T-cell (primary cell): Measurements from ENCODE around the gene NEMP1. TPM values are rescaled to one million over a fixed set of nuclear protein-coding genes. Genes with fewer than 3 reads are reported as not detected.

Experiments
- ATAC-seq, 4 experiments: fragments of 200-7000 bp in 3 of 4; fragments of 150-1000 bp in 1 of 4; cut with Tn5 transposase; replicated peaks in 1 of 4; 1 replicate in 3 of 4; 2 replicates in 1 of 4; pipeline ENCODE4 v1.10.0; 2021; ENCODE audit warnings: moderate library complexity in 3 of 4, mild to moderate bottlenecking in 2 of 4, moderate number of reproducible peaks in 1 of 4
- CTCF ChIA-PET, 2 donors: fragments of 300-600 bp; sonication (Branson Sonifier 250); formaldehyde crosslinking; loops; one replicate each; lab custom pipeline; 2022; ENCODE audit warnings: antibody characterized with exemption in 2 of 2; lab: Charles Lee
- POLR2A ChIA-PET, 2 donors: fragments of 300-600 bp; sonication (Branson Sonifier 250); formaldehyde crosslinking; loops; one replicate each; lab custom pipeline; 2022; ENCODE audit warnings: antibody characterized with exemption in 2 of 2; lab: Charles Lee
- DNase-seq, 35 experiments: peaks; one replicate each; pipeline versions ENCODE4 v3.0.0 to v3.0.0-alpha.2; 2013 to 2023
- H3K27ac ChIP-seq: one replicate; pipeline ENCODE4 v1.5.1; 2013; ENCODE audit warnings: low read length
- H3K27me3 ChIP-seq, 2 experiments: replicated peaks in 1 of 2; 1 replicate in 1 of 2; 2 replicates in 1 of 2; pipeline versions ENCODE4 v1.6.1 to v1.7.0; 2013; ENCODE audit warnings: low read length in 1 of 2, mixed read lengths in 1 of 2; ENCODE audit not compliant: control insufficient read depth in 2 of 2, insufficient read depth in 2 of 2; ENCODE audit errors: extremely low read depth in 1 of 2
- H3K36me3 ChIP-seq, 2 donors: 1 replicate in 1 of 2; 2 replicates in 1 of 2; pipeline versions ENCODE4 v1.6.1 to v1.7.0; 2013; ENCODE audit warnings: low read length in 1 of 2; ENCODE audit not compliant: control insufficient read depth in 2 of 2, insufficient read depth in 1 of 2; ENCODE audit errors: extremely low read depth in 1 of 2
- H3K4me1 ChIP-seq, 2 experiments: 1 replicate in 1 of 2; 2 replicates in 1 of 2; pipeline versions ENCODE4 v1.6.1 to v1.7.0; 2013; ENCODE audit warnings: low read length in 2 of 2, mixed read lengths in 1 of 2; ENCODE audit not compliant: insufficient read depth in 2 of 2, control insufficient read depth in 1 of 2; ENCODE audit errors: extremely low read depth in 1 of 2
- H3K4me3 ChIP-seq, 2 donors: 1 replicate in 1 of 2; 2 replicates in 1 of 2; pipeline versions ENCODE4 v1.5.1 to v1.7.0; 2013; ENCODE audit warnings: mild to moderate bottlenecking in 2 of 2, low read length in 1 of 2, moderate library complexity in 1 of 2; ENCODE audit not compliant: control insufficient read depth in 1 of 2; ENCODE audit errors: extremely low read depth in 1 of 2
- H3K9me3 ChIP-seq: 2 replicates; pipeline ENCODE4 v1.7.0; 2013
- H3K27ac Mint-ChIP-seq, 2 donors: one replicate each; pipeline ENCODE4 v1.8.0; 2020 to 2021; ENCODE audit warnings: mild to moderate bottlenecking in 2 of 2, mixed read lengths in 2 of 2
- H3K27me3 Mint-ChIP-seq, 2 donors: one replicate each; pipeline ENCODE4 v1.8.0; 2021 to 2022; ENCODE audit warnings: mixed read lengths in 2 of 2
- H3K36me3 Mint-ChIP-seq: one replicate; pipeline ENCODE4 v1.8.0; 2021; ENCODE audit warnings: mixed read lengths
- H3K4me1 Mint-ChIP-seq, 3 donors: one replicate each; pipeline ENCODE4 v1.8.0; 2020 to 2022; ENCODE audit warnings: mixed read lengths in 3 of 3, mild to moderate bottlenecking in 1 of 3
- H3K4me3 Mint-ChIP-seq, 3 donors: one replicate each; pipeline ENCODE4 v1.8.0; 2020 to 2022; ENCODE audit warnings: mild to moderate bottlenecking in 3 of 3, mixed read lengths in 3 of 3, moderate library complexity in 3 of 3
- H3K9me3 Mint-ChIP-seq, 3 donors: one replicate each; pipeline ENCODE4 v1.8.0; 2020 to 2022; ENCODE audit warnings: mixed read lengths in 3 of 3
- WGBS: methylation state at CpG from one replicate; pipeline ENCODE4 v1.1.5; 2013; ENCODE audit warnings: missing lambda C conversion rate; ENCODE audit not compliant: insufficient coverage; 5-methylcytosine and 5-hydroxymethylcytosine counted together
- total RNA-seq, 35 experiments: library from RNA in 6 of 35; stranded (reverse) in 6 of 35; fragments of 120-200 nt in 1 of 35; gene quantifications; one replicate each; pipeline versions ENCODE4 v1.2.1 to v1.2.4 and lab custom pipeline; 2013 to 2026

NEMP1 gene
- total RNA-seq, 5 donors from 2014 or later (not counting 1 experiment from before 2014, with no cell fraction given) = 10.7 to 26.1 (median 19.9) TPM

GRCh38 chr12:57072661-57073060 is 5.9 kb downstream of the NEMP1 start:
- H3K9me3 Mint-ChIP-seq = no peaks in the 10 kb centered on the region
- H3K27me3 Mint-ChIP-seq = no peaks in the 10 kb centered on the region
- peaks cover 27% of the 10 kb centered on the region for H3K36me3 Mint-ChIP-seq
- no peak overlapping the region for H3K27ac ChIP-seq
- no peak for ATAC-seq
- H3K4me1 ChIP-seq = peaks cover 10 to 11% of the 10 kb centered on the region in 2 experiments
- CTCF ChIA-PET = interaction anchor here (0.9 to 6.9 kb wide), 4 partner anchors 10 to 39 kb away, joined by 3 to 201 read pairs (median 6); partner anchors contain the start of gene STAT6 (in 2 of the 2)
- no peaks in the 10 kb centered on the region for H3K27me3 ChIP-seq
- H3K9me3 ChIP-seq = no peaks in the 10 kb centered on the region
- DNase-seq = no peak
- no peak overlapping the region for H3K4me3 ChIP-seq
- H3K36me3 ChIP-seq = peaks cover 0 to 20% of the 10 kb centered on the region in 2 donors
- H3K4me1 Mint-ChIP-seq = peaks cover 16 to 30% (median 25%) of the 10 kb centered on the region in 3 donors
- POLR2A ChIA-PET = interaction anchor here in 1 of 2 donors (0.7 kb wide), 2 partner anchors 31 to 188 kb away, joined by 4 to 5 read pairs; no protein-coding TSS in a partner anchor
- peak overlapping the region; percentile 58 to 60 for H3K27ac Mint-ChIP-seq
- WGBS = 100% methylated on average over 1 of the region's 2 CpGs
- H3K4me3 Mint-ChIP-seq = no peak overlapping the region

- DNase-seq = peak in 30 of 35 experiments; percentile 30 to 88 (median 55)
- H3K4me1 ChIP-seq = peaks cover 5 to 12% of the 10 kb centered on the region in 2 experiments
- Mint-ChIP-seq H3K4me3 (peak overlapping the region in 1 of 3 donors; percentile 6), H3K27ac (peak overlapping the region; percentile 85 to 92), H3K4me1 (peaks cover 17 to 31% (median 26%) of the 10 kb centered on the region in 3 donors), H3K36me3 (peaks cover 31% of the 10 kb centered on the region), H3K9me3 (no peaks in the 10 kb centered on the region), H3K27me3 (no peaks in the 10 kb centered on the region)
- H3K27ac ChIP-seq = peak overlapping the region; percentile 54
- POLR2A ChIA-PET = interaction anchor here (0.6 to 2.0 kb wide), 5 partner anchors 8 to 43 kb away, joined by 3 to 9 read pairs (median 3); partner anchors contain the start of gene STAT6 (in 1 of the 2)
- no peak overlapping the region for H3K4me3 ChIP-seq
- CTCF ChIA-PET = interaction anchor here (0.6 to 6.9 kb wide), 27 partner anchors 9 to 591 kb away, joined by 3 to 201 read pairs (median 5); partner anchors contain the start of genes STAT6 (in 2 of the 2), LRP1 (in 1 of the 2) and NEMP1 (in 1 of the 2)
- H3K36me3 ChIP-seq = peaks cover 0 to 20% of the 10 kb centered on the region in 2 donors
- 25% methylated on average over 2 of the region's 3 CpGs for WGBS
- H3K27me3 ChIP-seq = no peaks in the 10 kb centered on the region
- no peaks in the 10 kb centered on the region for H3K9me3 ChIP-seq
- peak; percentile 98 to 100 (median 99) for ATAC-seq
These were observed 9.1 kb downstream of the NEMP1 start for GRCh38 chr12:57069523-57069922.

- no peak overlapping the region for H3K27ac ChIP-seq
- POLR2A ChIA-PET = no interaction called here
- H3K4me3 ChIP-seq = no peak overlapping the region
- DNase-seq (no peak), ATAC-seq (no peak)
- peaks cover 9 to 22% of the 10 kb centered on the region in 2 experiments for H3K4me1 ChIP-seq
- H3K27me3 ChIP-seq = no peaks in the 10 kb centered on the region
- H3K36me3 Mint-ChIP-seq = peaks cover 22% of the 10 kb centered on the region
- no peaks in the 10 kb centered on the region for H3K27me3 Mint-ChIP-seq
- H3K4me1 Mint-ChIP-seq = peaks cover 30 to 39% (median 36%) of the 10 kb centered on the region in 3 donors
- no CpG with 5 or more reads among the region's 2 CpGs for WGBS
- H3K9me3 Mint-ChIP-seq = no peaks in the 10 kb centered on the region
- CTCF ChIA-PET = interaction anchor here (0.5 to 1.7 kb wide), 5 partner anchors 7 to 61 kb away, joined by 3 to 12 read pairs (median 6); partner anchors contain the start of gene STAT6 (in 1 of the 2)
- peaks cover 0 to 11% of the 10 kb centered on the region in 2 donors for H3K36me3 ChIP-seq
- peak overlapping the region; percentile 44 to 80 for H3K27ac Mint-ChIP-seq
- H3K4me3 Mint-ChIP-seq = no peak overlapping the region
- H3K9me3 ChIP-seq = no peaks in the 10 kb centered on the region
These were observed 12.3 kb downstream of the NEMP1 start for GRCh38 chr12:57066245-57066644.

- Histone ChIP-seq H3K27ac (peak overlapping the region; percentile 91), H3K27me3 (no peaks in the 10 kb centered on the region), H3K9me3 (no peaks in the 10 kb centered on the region), H3K4me1 (peaks cover 4 to 13% of the 10 kb centered on the region in 2 experiments), H3K36me3 (peaks cover 0 to 7% of the 10 kb centered on the region in 2 donors), H3K4me3 (peak overlapping the region in 1 of 2 donors; percentile 26)
- Mint-ChIP-seq H3K4me3 (peak overlapping the region; percentile 72 to 76 (median 75)), H3K27ac (peak overlapping the region; percentile 96 to 97), H3K36me3 (peaks cover 19% of the 10 kb centered on the region), H3K4me1 (peaks cover 18 to 31% (median 29%) of the 10 kb centered on the region in 3 donors), H3K27me3 (no peaks in the 10 kb centered on the region), H3K9me3 (no peaks in the 10 kb centered on the region)
- DNase-seq (peak in 32 of 35 experiments; percentile 17 to 91 (median 61)), ATAC-seq (peak; percentile 84 to 99 (median 88))
- ChIA-PET CTCF (interaction anchor here (0.7 to 4.3 kb wide), 4 partner anchors 48 to 100 kb away, joined by 3 to 42 read pairs (median 12); partner anchors contain the start of genes STAT6 (in 2 of the 2) and ZBTB39 (in 1 of the 2)), POLR2A (interaction anchor here in 1 of 2 donors (1.0 kb wide), 1 partner anchor 48 kb away, joined by 3 read pairs; no protein-coding TSS in a partner anchor)
- WGBS = no CpG with 5 or more reads among the region's 5 CpGs
These were observed 14.5 kb downstream of the NEMP1 start for GRCh38 chr12:57063991-57064685.

GRCh38 chr12:57058454-57058853 is 20.1 kb downstream of the NEMP1 start:
- Mint-ChIP-seq H3K27ac (peak overlapping the region; percentile 7 to 30), H3K27me3 (no peaks in the 10 kb centered on the region), H3K36me3 (peaks cover 20% of the 10 kb centered on the region), H3K9me3 (no peaks in the 10 kb centered on the region), H3K4me1 (peaks cover 6 to 11% (median 9%) of the 10 kb centered on the region in 3 donors), H3K4me3 (no peak overlapping the region)
- 100% methylated on average over 1 of the region's 1 CpG for WGBS
- Histone ChIP-seq H3K27me3 (no peaks in the 10 kb centered on the region), H3K4me1 (peaks cover 4 to 6% of the 10 kb centered on the region in 2 experiments), H3K9me3 (no peaks in the 10 kb centered on the region), H3K4me3 (no peak overlapping the region), H3K27ac (no peak overlapping the region), H3K36me3 (peaks cover 3 to 26% of the 10 kb centered on the region in 2 donors)
- ChIA-PET CTCF (interaction anchor here in 1 of 2 donors (1.2 to 1.4 kb wide), 2 partner anchors 47 to 184 kb away, joined by 3 to 4 read pairs; no protein-coding TSS in a partner anchor), POLR2A (no interaction called here)
- ATAC-seq = no peak
- no peak for DNase-seq
